ENCODE measurements around the gene DIP2C.
A peak's percentile ranks its signal among the peaks of the same experiment; 100 is the strongest.
"Not testable (repeated sequence)": the region's sequence is repeated elsewhere in the genome, so short reads cannot be mapped to it uniquely, and the experiment has no call there.

The DIP2C gene

DNA sequence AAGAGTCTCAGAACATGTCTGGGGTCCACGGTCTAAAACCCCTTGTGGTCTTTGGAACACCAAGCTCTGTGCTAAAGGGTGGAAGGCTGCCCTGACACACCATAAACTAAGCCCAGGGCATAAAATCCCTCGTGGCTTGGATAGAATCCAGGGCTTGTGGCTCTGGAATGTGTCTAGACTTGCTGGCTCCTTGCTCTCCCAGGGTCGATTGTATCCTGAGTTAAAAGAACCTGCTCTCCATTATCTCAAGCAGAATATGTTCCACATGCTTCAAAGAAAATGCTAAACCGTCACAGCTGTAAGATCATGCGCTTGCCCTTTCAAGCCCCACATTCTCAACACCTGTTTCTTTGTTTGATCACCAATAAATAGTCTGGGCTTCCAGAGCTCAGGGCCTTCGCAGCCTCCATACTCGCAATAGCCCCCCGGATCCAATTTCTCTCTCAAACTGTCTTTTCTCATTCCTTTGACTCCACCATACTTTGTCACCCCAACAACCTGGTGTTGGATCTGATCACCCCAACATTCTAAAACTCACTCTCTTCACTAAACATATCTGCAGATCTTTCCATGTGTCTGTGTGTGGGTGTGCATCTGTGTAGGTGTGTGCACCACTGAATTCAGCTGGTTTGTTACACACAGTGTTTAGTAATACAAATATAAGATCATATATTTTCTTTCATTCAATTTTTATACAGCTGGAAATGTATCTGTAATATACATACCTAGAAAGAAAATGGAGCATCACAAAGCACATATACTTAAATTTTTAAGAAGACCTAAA, 315.8 kb downstream of the DIP2C start:
- no peak overlapping the region for H3K4me3 ChIP-seq (ENCODE audit: low read length)
- peak; percentile 49 for DNase-seq (ENCODE audit: low read depth, low spot score)

DNA sequence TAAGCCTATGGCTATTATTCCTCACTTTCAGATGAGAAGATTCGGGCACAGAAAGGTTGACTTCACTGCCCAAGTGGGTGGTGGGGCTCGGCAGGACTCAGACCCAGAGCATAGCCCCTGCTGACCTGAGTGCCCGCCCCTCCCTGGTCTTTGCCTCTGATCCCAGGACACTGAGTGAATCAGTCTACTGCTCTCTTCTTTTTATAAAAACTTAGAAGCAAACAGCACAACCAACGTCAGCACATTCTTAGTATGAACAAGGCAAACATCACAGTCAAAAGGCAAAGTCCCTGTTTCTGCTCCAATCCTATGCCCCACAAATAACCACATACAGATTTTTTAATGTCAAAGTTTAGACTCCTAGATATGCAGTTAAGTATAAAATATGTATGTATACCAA, 316.5 kb downstream of the DIP2C start:
- H3K4me3 ChIP-seq (ENCODE audit: low read length), result no peak overlapping the region
- DNase-seq (ENCODE audit: low read depth, low spot score), result no peak

DNA sequence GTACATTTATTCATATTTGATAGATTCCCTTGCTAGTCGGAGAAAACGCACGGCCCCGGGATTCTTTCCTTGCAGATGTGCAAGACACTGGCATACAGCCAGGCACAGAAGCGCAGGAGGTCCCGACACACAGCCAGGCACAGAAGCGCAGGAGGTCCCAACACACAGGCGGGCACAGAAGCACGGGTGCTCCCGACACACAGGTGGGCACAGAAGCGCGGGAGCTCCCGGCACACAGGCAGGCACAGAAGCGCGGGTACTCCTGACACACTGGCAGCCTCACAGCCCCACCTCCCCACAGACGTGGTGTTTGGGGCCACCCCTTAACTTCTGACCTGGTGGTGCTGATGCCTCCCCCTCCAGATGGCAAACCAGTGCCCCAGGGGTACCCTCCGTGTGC, 316.9 kb downstream of the DIP2C start:
- H3K4me3 ChIP-seq (ENCODE audit: low read length), result no peak overlapping the region

DNA sequence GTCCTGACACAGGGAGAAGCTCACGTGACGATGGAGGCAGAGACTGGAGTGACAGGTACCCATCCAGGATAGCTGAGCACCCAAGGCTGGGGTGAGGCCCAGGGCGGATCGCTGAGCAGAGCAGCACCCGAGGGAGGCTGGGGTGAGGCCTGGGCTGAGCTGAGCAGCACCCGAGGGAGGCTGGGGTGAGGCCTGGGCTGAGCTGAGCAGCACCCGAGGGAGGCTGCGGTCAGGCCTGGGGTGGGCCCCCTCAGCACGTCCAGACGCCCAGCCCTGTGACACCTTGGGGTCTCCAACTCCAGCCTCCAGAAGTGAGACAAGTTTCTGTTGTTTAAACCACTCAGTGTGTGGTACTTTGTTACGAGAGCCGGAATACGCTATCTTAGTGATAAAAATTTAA, 318.0 kb downstream of the DIP2C start:
- H3K4me3 ChIP-seq (ENCODE audit: low read length), result no peak overlapping the region
- DNase-seq (ENCODE audit: low read depth, low spot score), result no peak

More for the DNA sequence above, 316.9 kb downstream of the DIP2C start:
- DNase-seq (ENCODE audit: low read depth, low spot score), result no peak

DNA sequence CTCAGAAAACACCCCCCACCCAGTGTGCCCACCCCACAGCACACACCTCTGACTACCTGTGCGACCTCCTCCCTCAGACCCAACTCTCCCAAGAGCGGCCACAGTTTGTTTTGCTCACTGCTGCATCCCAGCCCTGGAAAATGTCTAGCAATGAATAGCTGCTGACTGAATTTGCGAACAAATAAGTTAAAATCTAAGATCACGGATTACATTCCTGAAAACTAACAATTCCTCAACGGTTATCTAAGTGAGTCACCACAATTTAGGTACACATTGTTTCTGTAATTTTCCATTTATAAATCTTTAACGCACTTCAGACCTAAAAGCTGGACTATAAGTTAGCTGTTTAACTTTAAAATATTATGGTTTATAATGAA, 319.0 kb downstream of the DIP2C start:
- H3K4me3 ChIP-seq (ENCODE audit: low read length), result no peak overlapping the region
- DNase-seq (ENCODE audit: low read depth, low spot score), result no peak

DNA sequence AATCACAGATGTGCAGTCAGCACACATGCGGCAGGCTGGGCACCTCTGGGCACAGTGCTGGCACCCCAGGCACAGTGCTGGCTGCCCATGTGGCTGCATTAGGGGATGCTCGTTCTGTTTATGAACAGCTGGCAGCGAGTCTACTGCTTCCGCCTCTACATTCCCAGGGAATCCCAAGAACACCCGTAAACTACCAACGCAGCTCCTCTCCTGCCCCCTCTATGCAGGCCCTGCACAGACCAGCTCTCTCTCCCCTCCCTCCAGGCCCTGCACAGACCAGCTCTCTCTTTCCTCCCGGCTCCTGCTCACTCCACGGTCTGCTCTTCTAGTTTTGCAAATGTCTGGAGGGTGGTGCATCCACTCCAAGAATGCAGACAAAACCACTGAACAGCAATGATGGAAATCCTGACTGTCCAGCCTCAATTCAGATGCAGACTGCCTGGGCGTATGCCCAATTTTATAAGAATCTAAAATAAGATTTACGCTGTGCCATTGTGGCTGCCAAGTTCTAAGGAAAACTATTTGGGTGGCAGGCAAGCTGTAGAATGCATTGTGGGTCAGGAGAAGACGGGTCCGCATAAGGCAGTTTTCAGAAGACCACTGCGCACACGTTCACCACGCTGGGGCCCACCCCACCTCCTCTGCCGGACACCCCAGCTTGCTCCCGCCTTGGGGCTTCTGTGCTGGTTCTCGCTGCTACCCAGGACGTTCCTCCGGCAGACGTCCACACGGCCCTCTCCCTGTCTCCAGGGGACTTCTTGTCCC, 319.6 kb downstream of the DIP2C start:
- no peak overlapping the region for H3K4me3 ChIP-seq (ENCODE audit: low read length)
- no peak for DNase-seq (ENCODE audit: low read depth, low spot score)

DNA sequence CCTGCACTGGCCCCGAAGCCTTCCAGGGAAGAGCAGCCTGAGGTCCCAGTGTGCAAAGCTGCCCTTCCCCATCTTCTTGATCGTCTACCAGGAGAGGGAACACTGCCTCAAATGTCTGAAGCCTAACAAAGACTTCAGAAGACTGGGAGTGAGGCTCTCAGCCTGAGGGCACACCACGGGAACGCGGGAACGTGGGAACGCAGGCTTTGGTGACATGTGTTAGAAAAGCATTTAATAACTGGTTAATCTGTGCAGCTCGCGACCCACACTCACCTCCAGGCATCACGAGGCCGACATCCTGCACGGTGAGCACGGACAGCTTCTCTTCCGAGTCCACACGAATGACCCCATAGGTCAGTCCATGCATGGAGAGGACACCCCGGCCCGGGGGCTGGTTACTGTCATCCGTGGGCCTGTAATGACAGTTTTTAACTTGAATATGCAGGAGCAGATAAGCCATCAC, 320.2 kb downstream of the DIP2C start:
- H3K4me3 ChIP-seq (ENCODE audit: low read length), result no peak overlapping the region
- DNase-seq (ENCODE audit: low read depth, low spot score), result no peak

DNA sequence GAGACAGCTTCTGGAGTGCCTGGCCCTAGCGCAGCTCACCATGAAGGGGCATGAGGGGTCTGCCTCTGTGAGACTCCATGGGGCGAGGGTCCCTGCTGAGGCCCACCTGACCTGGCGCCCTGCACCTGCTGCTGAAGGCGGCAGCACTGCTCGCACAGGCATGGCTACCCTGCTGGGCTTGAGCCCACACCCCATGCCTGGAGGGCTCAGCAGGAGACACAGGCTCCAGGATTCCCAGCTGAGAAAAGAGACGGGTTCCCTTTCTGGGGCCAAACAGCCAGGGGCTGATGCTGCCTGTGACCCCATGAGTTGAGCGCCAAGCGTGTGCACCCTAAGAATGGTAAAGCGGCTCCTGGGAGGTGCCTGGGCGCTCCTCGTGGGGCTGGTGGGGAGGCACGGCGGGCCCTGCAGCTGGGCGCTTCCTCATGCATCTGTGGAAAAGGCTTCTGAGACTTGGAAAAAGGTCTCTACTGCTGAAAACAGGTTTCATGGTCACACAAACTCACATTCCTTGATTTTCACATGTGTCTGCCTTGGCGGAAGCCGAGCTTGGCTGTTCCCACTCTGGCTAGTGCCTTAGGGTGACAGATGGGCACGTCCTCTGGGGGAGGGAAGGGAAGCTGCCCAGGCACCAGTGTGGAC, 320.8 kb downstream of the DIP2C start:
- DNase-seq (ENCODE audit: low read depth, low spot score), result no peak

DNA sequence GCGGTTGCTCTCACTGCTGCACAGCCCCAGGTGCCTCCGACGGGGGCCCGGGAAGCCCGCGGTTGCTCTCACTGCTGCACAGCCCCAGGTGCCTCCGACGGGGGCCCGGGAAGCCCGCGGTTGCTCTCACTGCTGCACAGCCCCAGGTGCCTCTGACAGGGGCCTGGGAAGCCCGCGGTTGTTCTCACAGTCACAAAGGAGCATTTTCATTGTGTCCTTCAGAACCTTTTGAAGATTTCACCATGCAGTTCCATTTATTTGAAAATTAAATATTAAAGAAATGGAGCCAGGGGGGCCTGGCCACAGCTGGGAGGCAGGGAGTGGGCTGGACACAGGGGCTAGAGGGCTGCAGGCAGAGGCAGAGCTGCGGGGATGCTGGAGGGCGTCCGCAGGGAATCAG, 321.4 kb downstream of the DIP2C start:
- not testable (repeated sequence) for DNase-seq (ENCODE audit: low read depth, low spot score); H3K4me3 ChIP-seq (ENCODE audit: low read length)

More for the DNA sequence above, 320.8 kb downstream of the DIP2C start:
- no peak overlapping the region for H3K4me3 ChIP-seq (ENCODE audit: low read length)

DNA sequence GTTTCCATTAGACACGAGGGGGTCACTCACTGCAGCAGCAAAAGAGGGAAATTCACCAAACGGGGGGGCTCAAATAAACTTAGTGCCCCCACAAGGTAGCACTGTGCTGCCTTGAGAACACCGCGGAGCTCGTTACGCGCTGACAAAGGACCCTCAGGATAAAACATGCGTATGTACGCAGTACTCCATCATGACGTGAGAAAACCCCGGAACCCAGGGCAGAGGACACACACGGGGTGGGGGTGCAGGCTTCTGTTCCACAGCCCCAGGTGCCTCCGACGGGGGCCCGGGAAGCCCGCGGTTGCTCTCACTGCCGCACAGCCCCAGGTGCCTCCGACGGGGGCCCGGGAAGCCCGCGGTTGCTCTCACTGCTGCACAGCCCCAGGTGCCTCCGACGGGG, 321.8 kb downstream of the DIP2C start:
- no peak overlapping the region for H3K4me3 ChIP-seq (ENCODE audit: low read length)
- DNase-seq (ENCODE audit: low read depth, low spot score), result no peak

DNA sequence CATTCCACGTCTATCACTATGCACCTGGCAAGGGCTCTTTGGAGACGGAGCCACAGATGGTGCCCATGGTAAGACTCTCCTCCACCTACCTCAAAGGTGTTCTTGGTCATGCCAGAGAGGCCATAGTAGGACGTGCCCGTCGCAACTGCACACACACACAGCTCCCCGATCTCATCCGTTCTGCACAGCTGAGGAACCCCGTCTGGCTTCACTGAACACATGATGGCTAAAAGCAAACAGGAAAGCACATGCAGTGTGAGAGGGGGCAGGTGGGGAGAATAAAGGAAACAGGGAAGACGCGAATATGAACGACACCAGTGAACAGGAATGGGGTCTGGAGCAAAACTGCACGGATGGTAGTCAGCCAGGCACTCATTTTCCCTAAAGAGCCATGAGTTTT, 323.3 kb downstream of the DIP2C start:
- no peak for DNase-seq (ENCODE audit: low read depth, low spot score)
- no peak overlapping the region for H3K4me3 ChIP-seq (ENCODE audit: low read length)

DNA sequence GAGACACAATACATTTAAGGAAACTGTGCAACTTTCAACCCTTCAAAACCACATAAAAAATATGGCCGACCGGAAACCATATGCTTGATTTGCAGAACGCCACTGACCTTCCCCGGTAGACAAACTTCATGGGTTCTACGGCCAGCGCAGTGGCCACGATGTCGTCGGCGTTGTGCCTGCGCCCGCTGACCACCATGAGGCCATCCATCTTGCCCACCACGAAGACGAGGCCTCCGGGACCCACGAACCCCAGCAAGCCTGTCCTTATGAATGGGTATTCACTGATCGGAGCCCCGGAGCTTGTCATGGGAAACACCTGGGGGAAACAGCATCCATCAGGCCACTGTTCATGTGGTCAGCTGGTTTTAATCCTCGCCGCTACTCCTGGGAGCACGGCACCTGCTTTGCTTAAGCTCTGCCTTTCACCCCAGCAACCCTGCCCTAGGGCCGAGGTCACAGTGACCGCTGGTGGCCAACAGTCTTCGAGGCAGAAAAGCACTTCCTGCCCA, 325.1 kb downstream of the DIP2C start:
- DNase-seq (ENCODE audit: low read depth, low spot score), result no peak
- H3K4me3 ChIP-seq (ENCODE audit: low read length), result no peak overlapping the region

DNA sequence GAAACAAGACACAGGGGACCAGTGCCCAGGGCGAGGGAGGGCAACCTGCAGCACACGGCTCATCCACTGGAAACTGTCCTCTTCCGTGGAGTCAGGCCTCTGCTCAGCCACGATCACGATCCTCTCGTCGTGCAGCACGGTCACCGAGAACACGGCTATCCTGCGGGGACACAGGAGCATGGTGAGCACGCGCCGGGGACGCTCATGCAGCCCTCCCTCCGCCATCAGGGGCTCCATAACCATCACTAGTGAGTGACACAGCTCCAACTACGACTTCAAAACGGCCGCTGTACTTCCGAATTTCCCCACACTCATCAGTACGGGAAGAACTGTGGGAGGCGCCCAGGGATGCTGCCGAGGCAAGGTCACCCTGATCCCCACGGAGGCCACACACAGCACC, 326.3 kb downstream of the DIP2C start:
- H3K4me3 ChIP-seq (ENCODE audit: low read length), result no peak overlapping the region
- no peak for DNase-seq (ENCODE audit: low read depth, low spot score)

DNA sequence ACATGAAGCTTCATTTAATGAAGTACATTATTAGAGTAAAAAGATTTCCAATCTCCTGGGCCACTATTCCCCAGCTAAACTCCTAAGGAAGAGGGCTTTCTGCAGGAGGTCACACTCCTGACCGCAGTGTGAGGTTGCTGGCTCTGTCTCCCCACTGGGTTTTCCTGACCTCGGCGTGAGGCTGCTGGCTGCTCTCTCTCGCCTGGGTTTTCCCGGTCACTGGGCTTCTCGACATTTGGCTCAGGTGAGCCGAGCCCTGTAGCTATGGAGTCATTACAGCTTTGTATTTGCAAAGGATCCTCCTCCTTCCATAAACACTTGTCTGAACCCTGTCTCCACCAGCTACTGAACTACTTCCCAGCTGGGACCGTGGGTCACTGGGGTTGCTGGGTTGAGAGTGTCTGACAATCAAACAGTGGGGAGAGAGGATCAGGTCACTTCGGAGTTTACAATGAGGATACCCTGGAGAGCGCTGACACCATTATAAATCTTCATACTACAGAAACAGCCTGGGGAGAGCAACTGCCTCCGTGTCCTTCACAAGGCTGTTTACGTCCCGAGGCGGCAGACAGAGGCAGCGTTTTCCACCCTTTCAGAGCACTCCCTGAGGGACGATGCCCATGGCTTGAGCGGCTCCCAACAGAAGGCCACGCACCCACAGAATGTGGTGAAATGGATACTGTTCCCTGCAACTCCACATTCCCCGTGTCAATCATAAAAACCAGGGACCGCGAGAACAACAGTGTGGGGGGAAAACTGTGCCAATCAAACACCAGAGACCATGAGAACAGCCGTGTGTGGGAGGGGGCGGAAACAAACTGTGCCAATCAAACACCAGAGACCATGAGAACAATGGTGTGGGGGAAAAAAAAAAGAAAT, 328.0 kb downstream of the DIP2C start:
- DNase-seq (ENCODE audit: low read depth, low spot score), result no peak
- H3K4me3 ChIP-seq (ENCODE audit: low read length), result no peak overlapping the region

DNA sequence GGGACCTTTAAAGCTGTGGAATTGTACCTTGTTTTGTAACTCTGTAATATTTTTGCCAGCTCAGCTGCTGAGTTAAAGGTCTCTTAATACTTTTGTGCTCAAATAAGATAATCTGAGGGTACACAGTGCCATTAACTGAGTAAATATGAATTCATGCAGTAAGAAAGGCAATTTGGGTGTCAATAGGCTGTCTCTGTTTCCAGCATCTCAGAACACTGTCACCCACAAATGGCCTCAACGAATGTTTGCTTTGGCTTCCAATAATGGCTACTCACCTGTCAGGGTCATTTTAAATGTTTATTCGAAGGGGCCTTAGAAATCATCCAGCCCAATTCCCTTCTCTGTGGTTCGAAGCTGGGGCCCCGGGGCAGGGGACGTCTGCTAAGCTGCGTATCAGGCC, 328.8 kb downstream of the DIP2C start:
- DNase-seq (ENCODE audit: low read depth, low spot score), result no peak
- H3K4me3 ChIP-seq (ENCODE audit: low read length), result no peak overlapping the region

DNA sequence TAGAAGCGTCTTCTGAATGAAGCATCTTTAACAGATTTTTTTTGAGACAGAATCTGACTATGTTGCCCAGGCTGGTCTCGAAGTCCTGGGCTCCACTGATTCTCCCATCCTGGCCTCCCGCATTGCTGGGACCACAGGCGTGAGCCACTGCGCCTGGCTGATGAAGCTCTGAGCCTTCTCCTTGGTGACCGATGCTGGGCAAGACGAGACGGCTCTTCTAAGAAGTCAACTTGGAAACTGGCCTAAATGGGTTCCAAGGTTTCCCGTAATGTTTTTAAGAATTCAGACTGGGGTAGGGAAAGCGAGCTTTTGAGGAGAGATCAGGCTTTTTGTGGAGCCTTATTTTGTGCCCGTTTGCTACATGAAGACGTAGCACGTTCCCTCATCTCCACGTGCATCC, 329.7 kb downstream of the DIP2C start:
- no peak overlapping the region for H3K4me3 ChIP-seq (ENCODE audit: low read length)
- no peak for DNase-seq (ENCODE audit: low read depth, low spot score)

DNA sequence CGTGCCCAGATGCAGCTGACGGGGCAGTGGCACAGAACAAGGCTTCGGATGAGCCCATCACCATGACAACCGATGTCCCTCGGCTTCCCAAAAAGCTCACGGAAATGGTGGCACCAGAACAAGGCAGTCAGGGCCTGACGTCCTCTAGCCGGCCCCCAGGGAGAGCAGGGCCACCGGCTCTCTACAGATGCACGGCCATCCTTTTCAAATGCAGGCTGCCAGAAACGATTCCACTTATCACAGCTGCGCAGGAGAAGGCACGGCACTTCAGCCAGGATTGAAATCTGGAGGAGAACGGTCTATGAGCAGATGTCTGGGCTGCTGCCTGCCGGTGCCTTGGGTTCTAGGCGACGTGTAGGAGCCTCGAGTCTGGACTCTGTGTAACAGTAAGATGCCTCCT, 330.4 kb downstream of the DIP2C start:
- DNase-seq (ENCODE audit: low read depth, low spot score), result no peak
- H3K4me3 ChIP-seq (ENCODE audit: low read length), result no peak overlapping the region

DNA sequence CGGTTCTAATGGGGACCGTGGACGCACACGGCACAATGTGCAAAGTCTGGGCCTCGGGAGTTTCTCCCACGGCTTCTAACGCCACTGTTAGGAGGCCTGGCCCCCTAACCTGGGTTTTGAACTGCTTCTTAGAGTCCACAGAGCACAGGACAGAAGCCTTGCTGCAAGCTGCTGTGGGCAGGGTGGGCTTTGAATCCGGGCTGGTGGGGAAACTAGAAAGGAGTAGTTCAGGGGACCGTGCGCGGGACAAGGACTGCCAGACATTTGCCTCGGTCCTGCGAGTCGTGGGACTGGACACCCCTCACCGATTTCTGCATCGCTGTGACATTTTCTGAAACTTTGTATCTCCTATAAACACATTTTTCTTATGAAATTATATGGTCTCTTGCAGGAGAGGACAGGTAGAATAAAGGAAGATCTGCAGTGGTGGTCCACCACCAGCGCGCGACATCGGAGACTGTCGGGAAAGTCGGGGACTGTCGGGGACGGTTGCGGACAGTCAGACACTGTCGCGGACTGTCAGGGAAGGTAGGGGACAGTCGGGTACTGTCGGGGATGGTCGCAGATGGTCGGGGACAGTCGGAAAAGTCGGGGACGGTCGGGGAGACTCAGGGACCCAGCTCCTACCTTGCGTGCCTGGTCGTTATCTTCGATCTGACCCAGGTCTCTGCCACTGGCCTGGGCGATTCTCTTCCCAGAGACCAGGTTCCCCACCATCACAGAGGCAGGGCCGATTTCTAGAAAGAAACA, 332.1 kb downstream of the DIP2C start:
- DNase-seq (ENCODE audit: low read depth, low spot score), result no peak
- no peak overlapping the region for H3K4me3 ChIP-seq (ENCODE audit: low read length)

All from Jurkat, Clone E6-1 (cell line).